ENCODE results near the gene SPON1.

- TF ChIP-seq CTCF (IDR thresholded peaks at IDR 0.05) (no peak), POLR2A (IDR thresholded peaks at IDR 0.05) (no peak), EP300 (IDR thresholded peaks at IDR 0.05) (no peak)
Observed at GRCh38 chr11:14150878-14151277, 188.4 kb downstream of the SPON1 start.

Measured in ovary (tissue), 3 donors.